Esophagus muscularis mucosa (tissue), 4 donors: ENCODE data around the gene LIPT2. TPM values are rescaled to one million over a fixed set of nuclear protein-coding genes. Genes with fewer than 3 reads are reported as not detected.

Experiments used
- DNase-seq: peaks from one replicate; pipeline ENCODE4 v3.0.0-alpha.2; 2017; ENCODE audit errors: extremely low spot score
- H3K27ac ChIP-seq, 4 donors: fragments of 200-600 bp; sonication (generic); replicated peaks in 1 of 4; 1 replicate in 3 of 4; 2 replicates in 1 of 4; pipeline ENCODE4 v1.5.1; 2016 to 2019; ENCODE audit warnings: mild to moderate bottlenecking in 1 of 4
- H3K27me3 ChIP-seq, 4 donors: fragments of 200-600 bp; sonication (generic); one replicate each; pipeline versions ENCODE4 v1.5.1 to v1.6.0; 2016 to 2019
- H3K36me3 ChIP-seq, 4 donors: fragments of 200-600 bp; sonication (generic); one replicate each; pipeline ENCODE4 v1.5.1; 2016 to 2019
- H3K4me1 ChIP-seq, 4 donors: fragments of 200-600 bp; sonication (generic); one replicate each; pipeline ENCODE4 v1.5.1; 2016 to 2019
- H3K4me3 ChIP-seq, 4 donors: fragments of 200-600 bp; sonication (generic); 1 replicate in 2 of 4; 2 replicates in 2 of 4; pipeline ENCODE4 v1.5.1; 2016 to 2019; ENCODE audit warnings: mild to moderate bottlenecking in 4 of 4, moderate library complexity in 1 of 4
- H3K9me3 ChIP-seq, 4 donors: fragments of 200-600 bp; sonication (generic); 1 replicate in 3 of 4; 2 replicates in 1 of 4; pipeline ENCODE4 v1.5.1; 2016 to 2019
- CTCF ChIP-seq, 3 experiments: fragments of 200-600 bp in 2 of 3; fragments of 450-650 bp in 1 of 3; sonication (generic) in 2 of 3; IDR thresholded peaks; one replicate each; pipeline ENCODE4 v1.5.1; 2017 to 2019; ENCODE audit warnings: antibody characterized with exemption in 3 of 3, mild to moderate bottlenecking in 2 of 3, moderate library complexity in 1 of 3
- EP300 ChIP-seq: sonication (generic); formaldehyde crosslinking; IDR thresholded peaks from one replicate; pipeline ENCODE4 v1.6.1; 2017; ENCODE audit warnings: antibody characterized with exemption
- POLR2A ChIP-seq: fragments of 450-650 bp; IDR thresholded peaks from one replicate; pipeline ENCODE4 v1.6.1; 2017; ENCODE audit warnings: antibody characterized with exemption, moderate library complexity, mild to moderate bottlenecking, low read depth
- POLR2AphosphoS5 ChIP-seq, 2 donors: sonication (generic); formaldehyde crosslinking; IDR thresholded peaks; one replicate each; pipeline ENCODE4 v1.6.1; 2017; ENCODE audit warnings: antibody characterized with exemption in 2 of 2
- WGBS: methylation state at CpG from one replicate; pipeline ENCODE4 v1.1.5; 2018; 5-methylcytosine and 5-hydroxymethylcytosine counted together
- intact Hi-C: fragments of 100-400 bp; cut with DNase I; formaldehyde crosslinking; loops from one replicate; pipeline ENCODE4 v1.15.1; 2023
- total RNA-seq, 4 donors: library from RNA; depleted of rRNA; stranded (reverse); fragments of >200 nt; gene quantifications; one replicate each; pipeline versions ENCODE4 v1.1.0 to v1.2.1, GENCODE V29; 2016

The LIPT2 gene
- total RNA-seq, 4 donors from 2014 or later: 2.2 to 6.7 (median 2.7) TPM

GRCh38 chr11:74524978-74525377, 31.5 kb upstream of the LIPT2 start:
- no peak overlapping the region for H3K4me3 ChIP-seq
- peaks cover 0 to 2% (median 0%) of the 10 kb centered on the region in 4 donors for H3K4me1 ChIP-seq
- H3K36me3 ChIP-seq: no peaks in the 10 kb centered on the region
- WGBS: 66% methylated on average over 2 of the region's 2 CpGs
- no peak overlapping the region for H3K27ac ChIP-seq
- TF ChIP-seq POLR2A: no peak
- no peak for TF ChIP-seq EP300
- TF ChIP-seq CTCF (IDR thresholded peaks at IDR 0.05): no peak
- TF ChIP-seq POLR2AphosphoS5 (IDR thresholded peaks at IDR 0.05): no peak
- no peaks in the 10 kb centered on the region for H3K9me3 ChIP-seq
- no peaks in the 10 kb centered on the region for H3K27me3 ChIP-seq
- DNase-seq: no peak
- intact Hi-C loops: no loop called here

DNA sequence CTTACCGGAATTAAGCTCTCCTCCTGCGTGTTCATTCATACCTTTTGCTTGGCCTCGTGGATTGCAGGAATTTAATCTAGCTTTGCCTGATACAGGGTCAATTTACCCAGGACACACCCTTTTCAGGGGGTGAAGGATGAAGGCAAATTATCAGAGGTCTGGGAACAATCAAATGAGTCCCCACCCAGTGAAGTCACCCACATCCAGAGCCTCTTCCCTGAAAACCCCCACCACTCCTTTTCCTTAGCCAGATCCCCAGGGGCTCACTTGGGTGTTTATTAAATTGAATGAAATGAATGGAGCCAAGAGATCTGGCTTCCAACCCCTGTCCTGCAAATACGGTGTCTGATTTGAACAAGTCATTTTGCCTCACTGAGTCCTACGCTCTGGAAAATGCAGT, 31.0 kb upstream of the LIPT2 start:
- intact Hi-C loops: no loop called here
- Histone ChIP-seq H3K27ac (no peak overlapping the region), H3K36me3 (no peaks in the 10 kb centered on the region), H3K4me1 (peaks cover 0 to 2% (median 0%) of the 10 kb centered on the region in 4 donors), H3K9me3 (no peaks in the 10 kb centered on the region), H3K27me3 (no peaks in the 10 kb centered on the region), H3K4me3 (no peak overlapping the region)
- TF ChIP-seq POLR2A (no peak), POLR2AphosphoS5 (IDR thresholded peaks at IDR 0.05) (no peak), EP300 (no peak), CTCF (IDR thresholded peaks at IDR 0.05) (no peak)
- DNase-seq: no peak
- 80% methylated on average over 5 of the region's 5 CpGs for WGBS

GRCh38 chr11:74522776-74523175, 29.3 kb upstream of the LIPT2 start:
- H3K27me3 ChIP-seq: no peaks in the 10 kb centered on the region
- no peaks in the 10 kb centered on the region for H3K9me3 ChIP-seq
- peaks cover 0 to 2% (median 0%) of the 10 kb centered on the region in 4 donors for H3K4me1 ChIP-seq
- no peaks in the 10 kb centered on the region for H3K36me3 ChIP-seq
- no peak for TF ChIP-seq POLR2AphosphoS5 (IDR thresholded peaks at IDR 0.05)
- no peak for TF ChIP-seq EP300
- no peak for TF ChIP-seq POLR2A
- no peak for TF ChIP-seq CTCF (IDR thresholded peaks at IDR 0.05)
- H3K27ac ChIP-seq: no peak overlapping the region
- intact Hi-C loops: no loop called here
- 56% methylated on average over 3 of the region's 3 CpGs for WGBS
- no peak overlapping the region for H3K4me3 ChIP-seq
- DNase-seq: no peak

GRCh38 chr11:74521666-74522252, 28.2 kb upstream of the LIPT2 start:
- WGBS: 86% methylated on average over 2 of the region's 2 CpGs
- no peak overlapping the region for H3K27ac ChIP-seq
- TF ChIP-seq POLR2A: no peak
- TF ChIP-seq POLR2AphosphoS5 (IDR thresholded peaks at IDR 0.05): no peak
- no peak for TF ChIP-seq EP300
- no peak for TF ChIP-seq CTCF (IDR thresholded peaks at IDR 0.05)
- intact Hi-C loops: no loop called here
- peaks cover 0 to 2% (median 0%) of the 10 kb centered on the region in 4 donors for H3K4me1 ChIP-seq
- peaks cover 0 to 8% (median 0%) of the 10 kb centered on the region in 4 donors for H3K9me3 ChIP-seq
- no peak overlapping the region for H3K4me3 ChIP-seq
- H3K36me3 ChIP-seq: no peaks in the 10 kb centered on the region
- no peak for DNase-seq
- H3K27me3 ChIP-seq: no peaks in the 10 kb centered on the region
